ENCODE data around the gene CIC.

- TF ChIP-seq CTCF (conservative IDR thresholded peaks at IDR 0.05), result no peak
- no peak for TF ChIP-seq EZH2 (IDR thresholded peaks at IDR 0.05; ENCODE audit: low read depth)
These were observed 75.4 kb downstream of the CIC start for GRCh38 chr19:42344336-42344893.
